ENCODE data around the gene SOCS1.

- TF ChIP-seq, protein P1, sequence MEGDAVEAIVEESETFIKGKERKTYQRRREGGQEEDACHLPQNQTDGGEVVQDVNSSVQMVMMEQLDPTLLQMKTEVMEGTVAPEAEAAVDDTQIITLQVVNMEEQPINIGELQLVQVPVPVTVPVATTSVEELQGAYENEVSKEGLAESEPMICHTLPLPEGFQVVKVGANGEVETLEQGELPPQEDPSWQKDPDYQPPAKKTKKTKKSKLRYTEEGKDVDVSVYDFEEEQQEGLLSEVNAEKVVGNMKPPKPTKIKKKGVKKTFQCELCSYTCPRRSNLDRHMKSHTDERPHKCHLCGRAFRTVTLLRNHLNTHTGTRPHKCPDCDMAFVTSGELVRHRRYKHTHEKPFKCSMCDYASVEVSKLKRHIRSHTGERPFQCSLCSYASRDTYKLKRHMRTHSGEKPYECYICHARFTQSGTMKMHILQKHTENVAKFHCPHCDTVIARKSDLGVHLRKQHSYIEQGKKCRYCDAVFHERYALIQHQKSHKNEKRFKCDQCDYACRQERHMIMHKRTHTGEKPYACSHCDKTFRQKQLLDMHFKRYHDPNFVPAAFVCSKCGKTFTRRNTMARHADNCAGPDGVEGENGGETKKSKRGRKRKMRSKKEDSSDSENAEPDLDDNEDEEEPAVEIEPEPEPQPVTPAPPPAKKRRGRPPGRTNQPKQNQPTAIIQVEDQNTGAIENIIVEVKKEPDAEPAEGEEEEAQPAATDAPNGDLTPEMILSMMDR (IDR thresholded peaks at IDR 0.05), result no peak
- no peak for TF ChIP-seq EZH2 (IDR thresholded peaks at IDR 0.05)
Observed at GRCh38 chr16:11213799-11214198, 42.2 kb downstream of the SOCS1 start.

Measured in neural progenitor cell (in vitro differentiated cells).